ENCODE data around the gene COPG1.

The COPG1 gene, protein sequence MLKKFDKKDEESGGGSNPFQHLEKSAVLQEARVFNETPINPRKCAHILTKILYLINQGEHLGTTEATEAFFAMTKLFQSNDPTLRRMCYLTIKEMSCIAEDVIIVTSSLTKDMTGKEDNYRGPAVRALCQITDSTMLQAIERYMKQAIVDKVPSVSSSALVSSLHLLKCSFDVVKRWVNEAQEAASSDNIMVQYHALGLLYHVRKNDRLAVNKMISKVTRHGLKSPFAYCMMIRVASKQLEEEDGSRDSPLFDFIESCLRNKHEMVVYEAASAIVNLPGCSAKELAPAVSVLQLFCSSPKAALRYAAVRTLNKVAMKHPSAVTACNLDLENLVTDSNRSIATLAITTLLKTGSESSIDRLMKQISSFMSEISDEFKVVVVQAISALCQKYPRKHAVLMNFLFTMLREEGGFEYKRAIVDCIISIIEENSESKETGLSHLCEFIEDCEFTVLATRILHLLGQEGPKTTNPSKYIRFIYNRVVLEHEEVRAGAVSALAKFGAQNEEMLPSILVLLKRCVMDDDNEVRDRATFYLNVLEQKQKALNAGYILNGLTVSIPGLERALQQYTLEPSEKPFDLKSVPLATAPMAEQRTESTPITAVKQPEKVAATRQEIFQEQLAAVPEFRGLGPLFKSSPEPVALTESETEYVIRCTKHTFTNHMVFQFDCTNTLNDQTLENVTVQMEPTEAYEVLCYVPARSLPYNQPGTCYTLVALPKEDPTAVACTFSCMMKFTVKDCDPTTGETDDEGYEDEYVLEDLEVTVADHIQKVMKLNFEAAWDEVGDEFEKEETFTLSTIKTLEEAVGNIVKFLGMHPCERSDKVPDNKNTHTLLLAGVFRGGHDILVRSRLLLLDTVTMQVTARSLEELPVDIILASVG

GRCh38 chr3:129249284-129250065 is at the start of gene COPG1:
Gene COPG1 (plus strand): TSS chr3:129249606. CDS start chr3:129249710, 104 bp downstream.
- TF ChIP-seq, protein P1, sequence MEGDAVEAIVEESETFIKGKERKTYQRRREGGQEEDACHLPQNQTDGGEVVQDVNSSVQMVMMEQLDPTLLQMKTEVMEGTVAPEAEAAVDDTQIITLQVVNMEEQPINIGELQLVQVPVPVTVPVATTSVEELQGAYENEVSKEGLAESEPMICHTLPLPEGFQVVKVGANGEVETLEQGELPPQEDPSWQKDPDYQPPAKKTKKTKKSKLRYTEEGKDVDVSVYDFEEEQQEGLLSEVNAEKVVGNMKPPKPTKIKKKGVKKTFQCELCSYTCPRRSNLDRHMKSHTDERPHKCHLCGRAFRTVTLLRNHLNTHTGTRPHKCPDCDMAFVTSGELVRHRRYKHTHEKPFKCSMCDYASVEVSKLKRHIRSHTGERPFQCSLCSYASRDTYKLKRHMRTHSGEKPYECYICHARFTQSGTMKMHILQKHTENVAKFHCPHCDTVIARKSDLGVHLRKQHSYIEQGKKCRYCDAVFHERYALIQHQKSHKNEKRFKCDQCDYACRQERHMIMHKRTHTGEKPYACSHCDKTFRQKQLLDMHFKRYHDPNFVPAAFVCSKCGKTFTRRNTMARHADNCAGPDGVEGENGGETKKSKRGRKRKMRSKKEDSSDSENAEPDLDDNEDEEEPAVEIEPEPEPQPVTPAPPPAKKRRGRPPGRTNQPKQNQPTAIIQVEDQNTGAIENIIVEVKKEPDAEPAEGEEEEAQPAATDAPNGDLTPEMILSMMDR (IDR thresholded peaks at IDR 0.05; ENCODE audit: low read depth, low read length) = no peak
- peak; percentile 90 for DNase-seq (ENCODE audit: low read depth, low spot score)
- in situ Hi-C loops (cut with HindIII; ENCODE audit: low sequenced_read_pairs) = no loop called here
- H3K4me3 ChIP-seq (ENCODE audit: low read depth, low read length) = peak within 1 kb of the TSS; percentile 93

DNA sequence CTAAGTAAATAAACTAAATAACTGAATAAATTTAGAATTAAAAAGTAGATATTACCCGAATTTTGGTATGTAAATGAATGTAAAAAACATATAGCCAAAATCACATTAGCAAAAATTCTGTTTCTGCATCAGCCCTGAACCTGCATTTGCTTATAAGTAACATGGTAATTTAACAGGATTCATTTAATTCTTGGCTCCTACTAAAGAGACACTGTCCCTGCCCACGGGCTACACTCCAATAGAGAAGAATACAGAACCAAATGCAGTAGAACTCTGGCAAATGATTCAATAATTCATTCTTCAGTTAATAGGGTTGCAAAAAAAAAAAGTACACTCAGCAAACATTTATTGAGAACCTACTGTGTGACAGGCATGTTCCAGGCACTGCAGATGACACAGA is 44.9 kb upstream of the COPG1 start:
- DNase-seq (ENCODE audit: low read depth, low spot score) = no peak
- TF ChIP-seq, protein P1 (IDR thresholded peaks at IDR 0.05; ENCODE audit: low read depth, low read length) = no peak
- no peak overlapping the region for H3K4me3 ChIP-seq (ENCODE audit: low read depth, low read length)
- in situ Hi-C loops (cut with HindIII; ENCODE audit: low sequenced_read_pairs) = no loop called here

DNA sequence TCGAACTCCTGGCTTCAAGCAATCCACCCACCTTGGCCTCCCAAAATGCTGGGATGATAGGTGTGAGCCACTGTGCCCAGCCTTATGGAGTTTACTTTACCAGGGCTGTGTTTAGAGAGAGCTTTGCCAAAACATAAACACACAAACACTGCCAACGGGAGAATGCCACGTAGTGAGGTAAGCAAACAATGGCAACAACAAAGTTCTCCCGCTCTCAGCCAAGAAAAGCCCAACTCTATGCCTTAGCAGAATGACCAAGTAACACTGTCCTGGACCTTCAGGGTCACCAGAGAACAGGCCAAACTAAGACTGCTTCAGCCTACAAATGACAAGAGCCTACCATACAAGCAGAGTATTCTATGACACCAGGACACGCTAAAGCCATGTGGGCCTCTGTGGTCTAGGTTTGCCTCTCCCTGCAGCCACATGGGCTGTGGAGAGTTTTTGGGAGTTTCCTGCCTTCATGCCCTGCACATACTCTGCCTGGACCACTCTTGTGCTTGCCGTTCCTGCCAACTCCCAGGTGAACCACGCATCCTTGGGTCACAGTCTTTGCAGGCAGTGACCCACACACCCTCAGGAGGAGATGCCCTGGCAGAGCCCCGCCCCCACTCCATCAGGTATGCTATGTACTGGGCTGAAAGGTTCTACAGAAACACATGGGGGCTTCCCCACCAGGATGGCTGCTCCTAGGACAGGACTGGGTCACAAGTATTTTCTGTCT is 44.1 kb upstream of the COPG1 start:
- H3K4me3 ChIP-seq (ENCODE audit: low read depth, low read length) = no peak overlapping the region
- no peak for DNase-seq (ENCODE audit: low read depth, low spot score)
- TF ChIP-seq, protein P1 (IDR thresholded peaks at IDR 0.05; ENCODE audit: low read depth, low read length) = no peak
- in situ Hi-C loops (cut with HindIII; ENCODE audit: low sequenced_read_pairs) = no loop called here

GRCh38 chr3:129207479-129207878 is 41.9 kb upstream of the COPG1 start:
- H3K4me3 ChIP-seq (ENCODE audit: low read depth, low read length) = no peak overlapping the region
- in situ Hi-C loops (cut with HindIII; ENCODE audit: low sequenced_read_pairs) = no loop called here
- DNase-seq (ENCODE audit: low read depth, low spot score) = no peak
- TF ChIP-seq, protein P1 (IDR thresholded peaks at IDR 0.05; ENCODE audit: low read depth, low read length) = no peak

DNA sequence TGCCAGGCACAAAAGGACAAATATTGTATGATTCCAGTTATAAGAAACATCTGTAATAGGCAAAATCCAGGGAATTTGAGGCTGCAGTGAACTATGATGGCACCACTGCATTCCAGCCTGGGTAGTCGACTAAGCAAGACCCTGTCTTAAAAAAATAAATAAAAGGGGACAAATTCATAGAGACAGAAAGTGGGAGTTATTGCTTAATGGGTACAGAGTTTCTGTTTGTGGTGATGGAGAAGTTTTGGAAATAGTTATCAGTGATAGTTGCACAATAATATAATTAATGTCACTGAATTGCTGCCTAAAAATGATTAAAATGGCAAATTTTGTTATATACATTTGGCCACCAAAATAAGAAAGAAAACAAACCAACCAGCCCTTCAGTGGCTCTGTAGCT is 38.1 kb upstream of the COPG1 start:
- in situ Hi-C loops (cut with HindIII; ENCODE audit: low sequenced_read_pairs) = no loop called here
- no peak overlapping the region for H3K4me3 ChIP-seq (ENCODE audit: low read depth, low read length)
- TF ChIP-seq, protein P1 (IDR thresholded peaks at IDR 0.05; ENCODE audit: low read depth, low read length) = no peak
- DNase-seq (ENCODE audit: low read depth, low spot score) = no peak
